Epithelial cell of proximal tubule (primary cell): ENCODE results near the gene PTPRK. TPM values are rescaled to one million over a fixed set of nuclear protein-coding genes. Genes with fewer than 3 reads are reported as not detected.

Source experiments
- DNase-seq: peaks from one replicate; pipeline ENCODE4 v3.0.0-alpha.2; 2011; ENCODE audit warnings: low read depth
- H3K4me3 ChIP-seq: 2 replicates; pipeline ENCODE4 v1.5.1; 2011; ENCODE audit warnings: low read depth, mild to moderate bottlenecking, low read length
- CTCF ChIP-seq: conservative IDR thresholded peaks from 2 replicates; pipeline ENCODE4 v1.5.1; 2012; ENCODE audit warnings: low read depth, mild to moderate bottlenecking, low read length
- total RNA-seq: library from RNA; depleted of rRNA; stranded (reverse); fragments of >200 nt; gene quantifications from 2 replicates; pipeline ENCODE4 v1.2.3, GENCODE V29; 2015

The PTPRK gene
- total RNA-seq, 1 donor from 2014 or later = 42.5 TPM

GRCh38 chr6:128275681-128276080 is 244.7 kb downstream of the PTPRK start:
- DNase-seq = no peak
- no peak for TF ChIP-seq CTCF

GRCh38 chr6:128275030-128275429 is 245.4 kb downstream of the PTPRK start:
- no peak for TF ChIP-seq CTCF
- H3K4me3 ChIP-seq = no peak overlapping the region
- DNase-seq = no peak

More at GRCh38 chr6:128275681-128276080, 244.7 kb downstream of the PTPRK start:
- no peak overlapping the region for H3K4me3 ChIP-seq

GRCh38 chr6:128271527-128271926 is 248.9 kb downstream of the PTPRK start:
- no peak overlapping the region for H3K4me3 ChIP-seq
- DNase-seq = no peak
- no peak for TF ChIP-seq CTCF

- no peak for TF ChIP-seq CTCF
- DNase-seq = no peak
Observed at GRCh38 chr6:128271011-128271410, 249.4 kb downstream of the PTPRK start.

GRCh38 chr6:128266946-128267345 is 253.5 kb downstream of the PTPRK start:
- no peak for TF ChIP-seq CTCF
- no peak for DNase-seq
- no peak overlapping the region for H3K4me3 ChIP-seq

More at GRCh38 chr6:128271011-128271410, 249.4 kb downstream of the PTPRK start:
- no peak overlapping the region for H3K4me3 ChIP-seq

- no peak for DNase-seq
Observed at GRCh38 chr6:128265706-128266105, 254.7 kb downstream of the PTPRK start.

More at GRCh38 chr6:128265706-128266105, 254.7 kb downstream of the PTPRK start:
- no peak for TF ChIP-seq CTCF
- H3K4me3 ChIP-seq = no peak overlapping the region
